Measurements from ENCODE around the gene HMX1. TPM values are rescaled to one million over a fixed set of nuclear protein-coding genes. Genes with fewer than 3 reads are reported as not detected.

Gene HMX1
- total RNA-seq, 1 experiment from 2014 or later = not detected

GRCh38 chr4:8864912-8865680 lies 6.5 kb downstream of the HMX1 start:
- POLR2A ChIA-PET = no interaction called here

GRCh38 chr4:8863686-8864682 lies 7.7 kb downstream of the HMX1 start:
- intact Hi-C loops (cut with micrococcal nuclease) = no loop called here
- H3K27ac Mint-ChIP-seq (ENCODE audit: low read depth, unreplicated experiment) = no peak overlapping the region
- no peaks in the 10 kb centered on the region for H3K4me1 Mint-ChIP-seq (ENCODE audit: insufficient read depth, unreplicated experiment)
- no TSS peak for BruUV-seq (replicated peaks)
- H3K4me3 Mint-ChIP-seq (ENCODE audit: unreplicated experiment) = no peak overlapping the region
- ChIA-PET POLR2A (no interaction called here), CTCF (interaction anchor here (0.6 to 2.1 kb wide), 3 partner anchors 46 to 396 kb away, joined by 3 to 5 read pairs (median 4); no protein-coding TSS in a partner anchor)
- H3K9me3 Mint-ChIP-seq (ENCODE audit: unreplicated experiment) = no peaks in the 10 kb centered on the region
- DNase-seq (ENCODE audit: unreplicated experiment) = no peak
- no peak for TF ChIP-seq CTCF (IDR thresholded peaks at IDR 0.05; ENCODE audit: unreplicated experiment)
- no peaks in the 10 kb centered on the region for H3K36me3 Mint-ChIP-seq (ENCODE audit: insufficient read depth, unreplicated experiment)
- H3K27me3 Mint-ChIP-seq (ENCODE audit: insufficient read depth, unreplicated experiment) = no peaks in the 10 kb centered on the region

More at GRCh38 chr4:8864912-8865680, 6.5 kb downstream of the HMX1 start:
- no peaks in the 10 kb centered on the region for H3K36me3 Mint-ChIP-seq (ENCODE audit: insufficient read depth, unreplicated experiment)
- no peaks in the 10 kb centered on the region for H3K27me3 Mint-ChIP-seq (ENCODE audit: insufficient read depth, unreplicated experiment)
- H3K9me3 Mint-ChIP-seq (ENCODE audit: unreplicated experiment) = no peaks in the 10 kb centered on the region
- DNase-seq (ENCODE audit: unreplicated experiment) = no peak
- H3K27ac Mint-ChIP-seq (ENCODE audit: low read depth, unreplicated experiment) = no peak overlapping the region
- no TSS peak for BruUV-seq (replicated peaks)
- intact Hi-C loops (cut with micrococcal nuclease) = no loop called here
- CTCF ChIA-PET = interaction anchor here (0.6 to 2.1 kb wide), 2 partner anchors 52 to 397 kb away, joined by 3 to 5 read pairs; no protein-coding TSS in a partner anchor
- TF ChIP-seq CTCF (IDR thresholded peaks at IDR 0.05; ENCODE audit: unreplicated experiment) = no peak
- H3K4me3 Mint-ChIP-seq (ENCODE audit: unreplicated experiment) = no peak overlapping the region
- no peaks in the 10 kb centered on the region for H3K4me1 Mint-ChIP-seq (ENCODE audit: insufficient read depth, unreplicated experiment)

GRCh38 chr4:8862800-8863685 lies 8.6 kb downstream of the HMX1 start:
- ChIA-PET POLR2A (no interaction called here), CTCF (interaction anchor here (2.1 kb wide), 1 partner anchor 54 kb away, joined by 5 read pairs; no protein-coding TSS in a partner anchor)
- Mint-ChIP-seq H3K4me1 (ENCODE audit: insufficient read depth, unreplicated experiment) (no peaks in the 10 kb centered on the region), H3K27ac (ENCODE audit: low read depth, unreplicated experiment) (no peak overlapping the region), H3K4me3 (ENCODE audit: unreplicated experiment) (no peak overlapping the region), H3K9me3 (ENCODE audit: unreplicated experiment) (no peaks in the 10 kb centered on the region), H3K36me3 (ENCODE audit: insufficient read depth, unreplicated experiment) (no peaks in the 10 kb centered on the region), H3K27me3 (ENCODE audit: insufficient read depth, unreplicated experiment) (no peaks in the 10 kb centered on the region)
- BruUV-seq (replicated peaks) = no TSS peak
- DNase-seq (ENCODE audit: unreplicated experiment) = no peak
- intact Hi-C loops (cut with micrococcal nuclease) = no loop called here
- no peak for TF ChIP-seq CTCF (IDR thresholded peaks at IDR 0.05; ENCODE audit: unreplicated experiment)
